Transverse colon (tissue), 4 donors: Measurements from ENCODE around the gene ABCB11. TPM values are rescaled to one million over a fixed set of nuclear protein-coding genes. Genes with fewer than 3 reads are reported as not detected.

Experiments used
- DNase-seq: peaks from one replicate; pipeline ENCODE4 v3.0.0-alpha.2; 2019
- H3K27ac ChIP-seq, 4 donors: fragments of 200-600 bp; sonication (generic); 2 replicates each; pipeline ENCODE4 v1.5.1; 2016 to 2018; ENCODE audit warnings: inconsistent platforms in 4 of 4
- H3K27me3 ChIP-seq: fragments of 200-600 bp; sonication (generic); 2 replicates; pipeline ENCODE4 v1.5.1; 2017; ENCODE audit warnings: inconsistent platforms
- H3K36me3 ChIP-seq, 4 donors: fragments of 200-600 bp; sonication (generic); 2 replicates each; pipeline ENCODE4 v1.5.1; 2017 to 2019; ENCODE audit warnings: inconsistent platforms in 4 of 4
- H3K4me1 ChIP-seq, 4 donors: fragments of 200-600 bp; sonication (generic); 2 replicates each; pipeline ENCODE4 v1.5.1; 2017 to 2020; ENCODE audit warnings: inconsistent platforms in 4 of 4
- H3K4me3 ChIP-seq, 4 donors: fragments of 200-600 bp; sonication (generic); 1 replicate in 1 of 4; 2 replicates in 3 of 4; pipeline versions ENCODE4 v1.5.1 to v1.6.1; 2017 to 2019; ENCODE audit warnings: inconsistent platforms in 4 of 4
- H3K9me3 ChIP-seq, 2 donors: fragments of 200-600 bp; sonication (generic); 2 replicates each; pipeline ENCODE4 v1.5.1; 2017 to 2019; ENCODE audit warnings: inconsistent platforms in 2 of 2
- CTCF ChIP-seq, 5 experiments: fragments of 200-600 bp in 3 of 5; fragments of 450-650 bp in 2 of 5; sonication (generic) in 3 of 5; IDR thresholded peaks; 1 replicate in 2 of 5; 2 replicates in 3 of 5; pipeline ENCODE4 v1.5.1; 2016 to 2017; ENCODE audit warnings: antibody characterized with exemption in 5 of 5, inconsistent platforms in 3 of 5, mild to moderate bottlenecking in 2 of 5, moderate library complexity in 1 of 5
- EP300 ChIP-seq: sonication (generic); formaldehyde crosslinking; IDR thresholded peaks from one replicate; pipeline ENCODE4 v1.6.1; 2017; ENCODE audit warnings: antibody characterized with exemption, low read depth
- POLR2A ChIP-seq: fragments of 450-650 bp; IDR thresholded peaks from one replicate; pipeline ENCODE4 v1.6.1; 2016; ENCODE audit warnings: antibody characterized with exemption, mild to moderate bottlenecking, moderate library complexity
- POLR2AphosphoS5 ChIP-seq, 3 donors: sonication (generic); formaldehyde crosslinking; IDR thresholded peaks; one replicate each; pipeline ENCODE4 v1.6.1; 2016; ENCODE audit warnings: antibody characterized with exemption in 3 of 3
- WGBS, 2 donors: methylation state at CpG; one replicate each; pipeline ENCODE4 v1.1.5; 2018; ENCODE audit warnings: low coverage in 1 of 2; 5-methylcytosine and 5-hydroxymethylcytosine counted together
- in situ Hi-C, 4 donors: fragments of 200-750 bp; cut with MboI; loops; one replicate each; pipeline versions ENCODE4 v1.15.0 to v1.15.1; 2017; ENCODE audit warnings: low sequenced_read_pairs in 3 of 4, low pct_ligation_motif_present in 1 of 4, low pct_unique_long_range_greater_than_20kb in 1 of 4
- intact Hi-C: fragments of 100-400 bp; cut with DNase I; formaldehyde crosslinking; loops from one replicate; pipeline ENCODE4 v1.15.1; 2023; ENCODE audit warnings: low total_unique reads
- total RNA-seq, 4 donors: library from RNA; depleted of rRNA; stranded (reverse); fragments of >200 nt; gene quantifications; one replicate each; pipeline ENCODE4 v1.1.0, GENCODE V29; 2016

ABCB11 gene
- total RNA-seq, 4 donors from 2014 or later = 4.8 to 41.8 (median 14.8) TPM

- in situ Hi-C loops = no loop called here
- 82 to 86% methylated on average over 1 of the region's 1 CpG for WGBS, 2 donors
- no peak overlapping the region for H3K27ac ChIP-seq
- H3K4me3 ChIP-seq = no peak overlapping the region
- TF ChIP-seq POLR2A (no peak), EP300 (no peak), CTCF (IDR thresholded peaks at IDR 0.05) (no peak), POLR2AphosphoS5 (IDR thresholded peaks at IDR 0.05) (no peak)
- no peaks in the 10 kb centered on the region for H3K9me3 ChIP-seq
- no peak for DNase-seq
- H3K36me3 ChIP-seq = no peaks in the 10 kb centered on the region
- no peaks in the 10 kb centered on the region for H3K27me3 ChIP-seq
- intact Hi-C loops = no loop called here
- peaks cover 0 to 13% (median 2%) of the 10 kb centered on the region in 4 donors for H3K4me1 ChIP-seq
Observed at GRCh38 chr2:168930242-168930641, 100.9 kb downstream of the ABCB11 start.

GRCh38 chr2:168929031-168929430 lies 102.1 kb downstream of the ABCB11 start:
- no peak for TF ChIP-seq CTCF (IDR thresholded peaks at IDR 0.05)
- no peak for TF ChIP-seq EP300
- no peak for TF ChIP-seq POLR2AphosphoS5 (IDR thresholded peaks at IDR 0.05)
- no peak for TF ChIP-seq POLR2A
- Histone ChIP-seq H3K4me1 (peaks cover 0 to 13% (median 2%) of the 10 kb centered on the region in 4 donors), H3K27me3 (no peaks in the 10 kb centered on the region), H3K27ac (peak overlapping the region in 1 of 4 donors; percentile 9), H3K36me3 (no peaks in the 10 kb centered on the region), H3K9me3 (no peaks in the 10 kb centered on the region), H3K4me3 (no peak overlapping the region)
- intact Hi-C loops = no loop called here
- WGBS, 2 donors = 62 to 67% methylated on average over 3 of the region's 3 CpGs
- DNase-seq = no peak
- in situ Hi-C loops = loop anchor here in 1 of 4 donors (10.0 kb wide), 1 partner anchor 584 kb away; no protein-coding TSS in a partner anchor

- Histone ChIP-seq H3K4me3 (no peak overlapping the region), H3K27ac (peak overlapping the region in 2 of 4 donors; percentile 9 to 18), H3K9me3 (no peaks in the 10 kb centered on the region), H3K27me3 (no peaks in the 10 kb centered on the region), H3K4me1 (peaks cover 0 to 13% (median 2%) of the 10 kb centered on the region in 4 donors), H3K36me3 (no peaks in the 10 kb centered on the region)
- TF ChIP-seq POLR2AphosphoS5 (IDR thresholded peaks at IDR 0.05) = no peak
- no peak for TF ChIP-seq CTCF (IDR thresholded peaks at IDR 0.05)
- TF ChIP-seq EP300 = no peak
- in situ Hi-C loops = loop anchor here in 1 of 4 donors (10.0 kb wide), 1 partner anchor 583 kb away; no protein-coding TSS in a partner anchor
- DNase-seq = no peak
- intact Hi-C loops = no loop called here
- 53 to 56% methylated on average over 3 of the region's 3 CpGs for WGBS, 2 donors
Observed at GRCh38 chr2:168928113-168928831, 102.9 kb downstream of the ABCB11 start.

- intact Hi-C loops = no loop called here
Observed at GRCh38 chr2:168926621-168927386, 104.3 kb downstream of the ABCB11 start.

More at GRCh38 chr2:168926621-168927386, 104.3 kb downstream of the ABCB11 start:
- in situ Hi-C loops = loop anchor here in 1 of 4 donors (10.0 kb wide), 1 partner anchor 582 kb away; no protein-coding TSS in a partner anchor
- Histone ChIP-seq H3K27ac (no peak overlapping the region), H3K9me3 (no peaks in the 10 kb centered on the region), H3K27me3 (no peaks in the 10 kb centered on the region), H3K4me1 (peaks cover 0 to 13% (median 2%) of the 10 kb centered on the region in 4 donors), H3K36me3 (no peaks in the 10 kb centered on the region), H3K4me3 (no peak overlapping the region)
- TF ChIP-seq POLR2AphosphoS5 (IDR thresholded peaks at IDR 0.05) (no peak), CTCF (IDR thresholded peaks at IDR 0.05) (no peak), EP300 (no peak), POLR2A (no peak)
- no peak for DNase-seq
- 80 to 84% methylated on average over 3 of the region's 3 CpGs for WGBS, 2 donors
